Measurements from ENCODE around the gene CEP112.

The CEP112 gene

GRCh38 chr17:65895969-65896368 lies 296.0 kb downstream of the CEP112 start:
- H3K4me3 ChIP-seq (ENCODE audit: low read depth, low read length): no peak overlapping the region
- TF ChIP-seq, protein P1, sequence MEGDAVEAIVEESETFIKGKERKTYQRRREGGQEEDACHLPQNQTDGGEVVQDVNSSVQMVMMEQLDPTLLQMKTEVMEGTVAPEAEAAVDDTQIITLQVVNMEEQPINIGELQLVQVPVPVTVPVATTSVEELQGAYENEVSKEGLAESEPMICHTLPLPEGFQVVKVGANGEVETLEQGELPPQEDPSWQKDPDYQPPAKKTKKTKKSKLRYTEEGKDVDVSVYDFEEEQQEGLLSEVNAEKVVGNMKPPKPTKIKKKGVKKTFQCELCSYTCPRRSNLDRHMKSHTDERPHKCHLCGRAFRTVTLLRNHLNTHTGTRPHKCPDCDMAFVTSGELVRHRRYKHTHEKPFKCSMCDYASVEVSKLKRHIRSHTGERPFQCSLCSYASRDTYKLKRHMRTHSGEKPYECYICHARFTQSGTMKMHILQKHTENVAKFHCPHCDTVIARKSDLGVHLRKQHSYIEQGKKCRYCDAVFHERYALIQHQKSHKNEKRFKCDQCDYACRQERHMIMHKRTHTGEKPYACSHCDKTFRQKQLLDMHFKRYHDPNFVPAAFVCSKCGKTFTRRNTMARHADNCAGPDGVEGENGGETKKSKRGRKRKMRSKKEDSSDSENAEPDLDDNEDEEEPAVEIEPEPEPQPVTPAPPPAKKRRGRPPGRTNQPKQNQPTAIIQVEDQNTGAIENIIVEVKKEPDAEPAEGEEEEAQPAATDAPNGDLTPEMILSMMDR (IDR thresholded peaks at IDR 0.05; ENCODE audit: low read depth, low read length): no peak
- in situ Hi-C loops (cut with HindIII; ENCODE audit: low sequenced_read_pairs): no loop called here
- DNase-seq (ENCODE audit: low read depth, low spot score): no peak

- in situ Hi-C loops (cut with HindIII; ENCODE audit: low sequenced_read_pairs): no loop called here
- TF ChIP-seq, protein P1 (IDR thresholded peaks at IDR 0.05; ENCODE audit: low read depth, low read length): no peak
- DNase-seq (ENCODE audit: low read depth, low spot score): no peak
- no peak overlapping the region for H3K4me3 ChIP-seq (ENCODE audit: low read depth, low read length)
Observed at GRCh38 chr17:65893692-65894279, 298.1 kb downstream of the CEP112 start.

GRCh38 chr17:65892912-65893377 lies 299.0 kb downstream of the CEP112 start:
- no peak overlapping the region for H3K4me3 ChIP-seq (ENCODE audit: low read depth, low read length)
- in situ Hi-C loops (cut with HindIII; ENCODE audit: low sequenced_read_pairs): no loop called here
- DNase-seq (ENCODE audit: low read depth, low spot score): no peak
- TF ChIP-seq, protein P1 (IDR thresholded peaks at IDR 0.05; ENCODE audit: low read depth, low read length): no peak

DNA sequence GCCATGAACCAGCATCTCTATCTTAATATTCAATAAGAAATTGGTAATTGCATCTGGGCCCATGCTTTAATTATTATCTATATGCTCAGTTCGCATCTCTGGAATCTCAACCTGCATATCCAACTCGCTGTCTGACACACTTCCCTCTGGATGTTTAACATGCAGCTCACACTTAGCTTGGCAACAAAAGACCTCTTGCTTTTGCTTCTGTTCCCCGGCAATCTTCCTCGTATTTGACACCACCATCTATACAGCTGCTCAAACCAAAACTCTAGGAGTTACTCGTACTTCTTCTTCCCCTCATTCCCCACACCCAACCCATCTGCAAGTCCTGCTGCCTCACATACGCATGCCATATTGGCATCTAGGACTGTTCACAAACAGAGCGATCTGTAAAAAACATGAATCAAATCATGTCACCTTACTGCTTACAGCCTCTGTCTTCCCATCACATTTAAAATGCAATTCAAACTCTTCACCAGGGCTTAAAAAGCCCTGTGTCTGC lies 300.6 kb downstream of the CEP112 start:
- no peak for DNase-seq (ENCODE audit: low read depth, low spot score)
- in situ Hi-C loops (cut with HindIII; ENCODE audit: low sequenced_read_pairs): no loop called here
- TF ChIP-seq, protein P1 (IDR thresholded peaks at IDR 0.05; ENCODE audit: low read depth, low read length): no peak
- H3K4me3 ChIP-seq (ENCODE audit: low read depth, low read length): no peak overlapping the region

GRCh38 chr17:65888649-65889048 lies 303.3 kb downstream of the CEP112 start:
- H3K4me3 ChIP-seq (ENCODE audit: low read depth, low read length): no peak overlapping the region
- in situ Hi-C loops (cut with HindIII; ENCODE audit: low sequenced_read_pairs): no loop called here
- TF ChIP-seq, protein P1 (IDR thresholded peaks at IDR 0.05; ENCODE audit: low read depth, low read length): no peak
- DNase-seq (ENCODE audit: low read depth, low spot score): peak; percentile 22

- in situ Hi-C loops (cut with HindIII; ENCODE audit: low sequenced_read_pairs): no loop called here
- no peak overlapping the region for H3K4me3 ChIP-seq (ENCODE audit: low read depth, low read length)
- no peak for DNase-seq (ENCODE audit: low read depth, low spot score)
- TF ChIP-seq, protein P1 (IDR thresholded peaks at IDR 0.05; ENCODE audit: low read depth, low read length): no peak
Observed at GRCh38 chr17:65886315-65887245, 305.4 kb downstream of the CEP112 start.
